ENCODE data around the gene SHISA8.
"Not testable (repeated sequence)": the region's sequence is repeated elsewhere in the genome, so short reads cannot be mapped to it uniquely, and the experiment has no call there.

SHISA8 gene

GRCh38 chr22:41915035-41915785 lies at the start of gene SHISA8:
Gene SHISA8, minus strand, starts transcription at chr22:41915074. Its CDS starts 407 bp downstream, at chr22:41914667.
- DNase-seq: no peak

- DNase-seq: no peak
Measured at GRCh38 chr22:41964112-41964491, 49.2 kb upstream of the SHISA8 start.

GRCh38 chr22:41963453-41964111 lies 48.7 kb upstream of the SHISA8 start:
- DNase-seq: no peak

- DNase-seq: no peak
Measured at GRCh38 chr22:41957941-41958556, 43.2 kb upstream of the SHISA8 start.

- DNase-seq: no peak
Measured at GRCh38 chr22:41952713-41953112, 37.8 kb upstream of the SHISA8 start.

GRCh38 chr22:41951898-41952474 lies 37.1 kb upstream of the SHISA8 start, which contains the start of gene SMIM45:
Gene SMIM45, plus strand, starts transcription at chr22:41952150.
- DNase-seq: no peak

- no peak for DNase-seq
Measured at GRCh38 chr22:41949297-41949965, 34.6 kb upstream of the SHISA8 start.

GRCh38 chr22:41948928-41949296 lies 34.0 kb upstream of the SHISA8 start:
- DNase-seq: not testable (repeated sequence)

GRCh38 chr22:41948142-41948541 lies 33.3 kb upstream of the SHISA8 start:
- no peak for DNase-seq

- DNase-seq: no peak
Measured at GRCh38 chr22:41947424-41948080, 32.7 kb upstream of the SHISA8 start.

GRCh38 chr22:41946629-41947423 lies 32.0 kb upstream of the SHISA8 start, which contains the start of gene CENPM:
Gene CENPM, minus strand, starts transcription at chr22:41947152. Its CDS starts 76 bp downstream, at chr22:41947076.
- DNase-seq: peak; percentile 55

- no peak for DNase-seq
Measured at GRCh38 chr22:41943661-41944209, 28.9 kb upstream of the SHISA8 start.

GRCh38 chr22:41940832-41941765 lies 26.2 kb upstream of the SHISA8 start:
- DNase-seq: no peak

GRCh38 chr22:41939981-41940831 lies 25.3 kb upstream of the SHISA8 start:
- no peak for DNase-seq

GRCh38 chr22:41936894-41937169 lies 22.0 kb upstream of the SHISA8 start:
- DNase-seq: no peak

- DNase-seq: no peak
Measured at GRCh38 chr22:41935509-41935908, 20.6 kb upstream of the SHISA8 start.

- no peak for DNase-seq
Measured at GRCh38 chr22:41935015-41935351, 20.1 kb upstream of the SHISA8 start.

GRCh38 chr22:41934284-41935014 lies 19.6 kb upstream of the SHISA8 start:
- DNase-seq: no peak
